GM19043 (cell line): ENCODE data around the gene CD2AP.
"Not testable (repeated sequence)": the region's sequence is repeated elsewhere in the genome, so short reads cannot be mapped to it uniquely, and the experiment has no call there.

Experiments
- ATAC-seq: cut with Tn5 transposase; IDR thresholded peaks from one replicate; pipeline ENCODE4 v1.9.1; 2021; ENCODE audit warnings: low read depth; ENCODE audit not compliant: unreplicated experiment

Gene CD2AP

GRCh38 chr6:47456536-47456975, 21.0 kb upstream of the CD2AP start:
- ATAC-seq, result no peak

GRCh38 chr6:47457370-47457769, 20.2 kb upstream of the CD2AP start:
- no peak for ATAC-seq

GRCh38 chr6:47464052-47464451, 13.5 kb upstream of the CD2AP start:
- ATAC-seq, result no peak

- no peak for ATAC-seq
These were observed 12.5 kb upstream of the CD2AP start for GRCh38 chr6:47465117-47465516.

GRCh38 chr6:47471911-47472310, 5.7 kb upstream of the CD2AP start:
- no peak for ATAC-seq

- no peak for ATAC-seq
These were observed 3.7 kb upstream of the CD2AP start for GRCh38 chr6:47473791-47474346.

GRCh38 chr6:47475319-47475816, 2.2 kb upstream of the CD2AP start:
- no peak for ATAC-seq

- ATAC-seq, result no peak
These were observed 650 bp upstream of the CD2AP start for GRCh38 chr6:47476781-47477496.

- peak; percentile 30 for ATAC-seq
These were observed 897 bp downstream of the CD2AP start for GRCh38 chr6:47478233-47479139.

- ATAC-seq, result no peak
These were observed 1.5 kb downstream of the CD2AP start for GRCh38 chr6:47479140-47479508.

GRCh38 chr6:47479874-47480273, 2.3 kb downstream of the CD2AP start:
- no peak for ATAC-seq

GRCh38 chr6:47481213-47481612, 3.6 kb downstream of the CD2AP start:
- not testable (repeated sequence) for ATAC-seq

GRCh38 chr6:47481806-47482205, 4.2 kb downstream of the CD2AP start:
- ATAC-seq, result no peak

GRCh38 chr6:47483516-47483852, 5.9 kb downstream of the CD2AP start:
- peak; percentile 25 for ATAC-seq

GRCh38 chr6:47483853-47484546, 6.4 kb downstream of the CD2AP start:
- peak; percentile 64 for ATAC-seq

- ATAC-seq, result no peak
These were observed 7.0 kb downstream of the CD2AP start for GRCh38 chr6:47484616-47485015.

GRCh38 chr6:47485083-47485482, 7.5 kb downstream of the CD2AP start:
- ATAC-seq, result no peak

- ATAC-seq, result no peak
These were observed 8.0 kb downstream of the CD2AP start for GRCh38 chr6:47485491-47486135.

GRCh38 chr6:47489995-47490394, 12.4 kb downstream of the CD2AP start:
- no peak for ATAC-seq

GRCh38 chr6:47490676-47491075, 13.1 kb downstream of the CD2AP start:
- ATAC-seq, result no peak
